ENCODE measurements around the gene CYP19A1. TPM values are rescaled to one million over a fixed set of nuclear protein-coding genes. Genes with fewer than 3 reads are reported as not detected.

CYP19A1 gene
- total and polyA plus RNA-seq, 9 of the 15 experiments (the other 6 are each of a cell fraction or from before 2014, with no cell fraction given) = 0.16 to 0.63 (median 0.47) TPM; not detected in 3

- TF ChIP-seq CTCF (IDR thresholded peaks at IDR 0.05 in 2 of 3, conservative IDR thresholded peaks at IDR 0.05 in 1 of 3; ENCODE audit: insufficient read depth in 2 of 3, low read depth in 1 of 3, low read length in 3 of 3) (peak; percentile 88 to 92 (median 92)), UBTF (IDR thresholded peaks at IDR 0.05; ENCODE audit: borderline replicate concordance in 1 of 2, low read depth in 2 of 2, low read length in 2 of 2) (0 out of 4 replicates have a peak, but pooled peaks of 1 of the 2 experiments have one; percentile 35), NFIC (IDR thresholded peaks at IDR 0.05) (peak; percentile 33; the same call in 1 of the 2 replicates), BRF2 (IDR thresholded peaks at IDR 0.05; ENCODE audit: borderline replicate concordance, insufficient read depth, insufficient read length) (no peak), TBP (optimal IDR thresholded peaks at IDR 0.05; ENCODE audit: low read depth, low read length) (peak; percentile 19), GMEB1 (CRISPR knock-in tag; IDR thresholded peaks at IDR 0.05) (no peak), ZNF398 (CRISPR knock-in tag; IDR thresholded peaks at IDR 0.05) (no peak), GABPB1 (CRISPR knock-in tag; IDR thresholded peaks at IDR 0.05) (no peak), SMC3 (conservative IDR thresholded peaks at IDR 0.05; ENCODE audit: insufficient read depth, low read depth, low read length) (peak; percentile 84), CBX2 (IDR thresholded peaks at IDR 0.05; ENCODE audit: insufficient read depth, low read length, poor library complexity, severe bottlenecking) (no peak)
Observed at GRCh38 chr15:51192521-51193280, 145.7 kb downstream of the CYP19A1 start (continued).

Data from K562 (cell line).